Measurements from ENCODE around the gene RBP3. TPM values are rescaled to one million over a fixed set of nuclear protein-coding genes. Genes with fewer than 3 reads are reported as not detected.

Gene RBP3
- total RNA-seq, 1 experiment from 2014 or later = not detected

- Histone ChIP-seq H3F3A (ENCODE audit: insufficient read depth, low read depth) (peaks cover 14% of the 10 kb centered on the region), H2AFZ (no peak overlapping the region), H3K4me3 (no peak overlapping the region), H3K79me2 (ENCODE audit: low read depth) (no peaks in the 10 kb centered on the region), H3K4me1 (replicated peaks; ENCODE audit: insufficient read depth) (peaks cover 38% of the 10 kb centered on the region), H3K27ac (no peak overlapping the region), H3K9me3 (ENCODE audit: insufficient read depth, low read depth) (no peaks in the 10 kb centered on the region), H3K9me2 (ENCODE audit: insufficient read depth) (no peaks in the 10 kb centered on the region), H4K20me1 (ENCODE audit: insufficient read depth) (no peaks in the 10 kb centered on the region), H3K4me2 (no peak overlapping the region), H3K36me3 (ENCODE audit: low read depth) (no peaks in the 10 kb centered on the region), H3K27me3 (ENCODE audit: insufficient read depth, low read depth) (no peaks in the 10 kb centered on the region)
- intact Hi-C loops (cut with micrococcal nuclease; ENCODE audit: unreplicated experiment) = no loop called here
- BruUV-seq (replicated peaks) = no TSS peak
- no peak for DNase-seq
- ChIA-PET CTCF (no interaction called here), POLR2A (ENCODE audit: unreplicated experiment) (no interaction called here)
- TF ChIP-seq CTCF (conservative IDR thresholded peaks at IDR 0.05) = no peak
- TF ChIP-seq EZH2 (IDR thresholded peaks at IDR 0.05; ENCODE audit: low read depth) = no peak
Measured at GRCh38 chr10:47366181-47366631, 18.0 kb downstream of the RBP3 start.

- ChIA-PET POLR2A (ENCODE audit: unreplicated experiment) (no interaction called here), CTCF (no interaction called here)
- intact Hi-C loops (cut with micrococcal nuclease; ENCODE audit: unreplicated experiment) = no loop called here
- Histone ChIP-seq H3K4me3 (no peak overlapping the region), H2AFZ (no peak overlapping the region), H3K9me2 (ENCODE audit: insufficient read depth) (no peaks in the 10 kb centered on the region), H3K36me3 (ENCODE audit: low read depth) (no peaks in the 10 kb centered on the region), H3K79me2 (ENCODE audit: low read depth) (no peaks in the 10 kb centered on the region), H3K27ac (no peak overlapping the region), H3K27me3 (ENCODE audit: insufficient read depth, low read depth) (no peaks in the 10 kb centered on the region), H4K20me1 (ENCODE audit: insufficient read depth) (no peaks in the 10 kb centered on the region), H3K4me2 (no peak overlapping the region), H3F3A (ENCODE audit: insufficient read depth, low read depth) (peaks cover 8% of the 10 kb centered on the region), H3K4me1 (replicated peaks; ENCODE audit: insufficient read depth) (peaks cover 32% of the 10 kb centered on the region), H3K9me3 (ENCODE audit: insufficient read depth, low read depth) (no peaks in the 10 kb centered on the region)
- no peak for DNase-seq
- no TSS peak for BruUV-seq (replicated peaks)
- TF ChIP-seq EZH2 (IDR thresholded peaks at IDR 0.05; ENCODE audit: low read depth) (no peak), CTCF (conservative IDR thresholded peaks at IDR 0.05) (no peak)
Measured at GRCh38 chr10:47366731-47367460, 18.7 kb downstream of the RBP3 start.

- intact Hi-C loops (cut with micrococcal nuclease; ENCODE audit: unreplicated experiment) = no loop called here
- no peak overlapping the region for H3K4me3 ChIP-seq
- no peaks in the 10 kb centered on the region for H3K79me2 ChIP-seq (ENCODE audit: low read depth)
- H3F3A ChIP-seq (ENCODE audit: insufficient read depth, low read depth) = peaks cover 4% of the 10 kb centered on the region; the same call in 1 of the 2 replicates
- no peak overlapping the region for H2AFZ ChIP-seq
- peaks cover 24% of the 10 kb centered on the region for H3K4me1 ChIP-seq (replicated peaks; ENCODE audit: insufficient read depth)
- no peak overlapping the region for H3K27ac ChIP-seq
- no TSS peak for BruUV-seq (replicated peaks)
- ChIA-PET POLR2A (ENCODE audit: unreplicated experiment) (no interaction called here), CTCF (no interaction called here)
- no peaks in the 10 kb centered on the region for H4K20me1 ChIP-seq (ENCODE audit: insufficient read depth)
- no peaks in the 10 kb centered on the region for H3K27me3 ChIP-seq (ENCODE audit: insufficient read depth, low read depth)
- no peak for TF ChIP-seq CTCF (conservative IDR thresholded peaks at IDR 0.05)
- TF ChIP-seq EZH2 (IDR thresholded peaks at IDR 0.05; ENCODE audit: low read depth) = no peak
- H3K36me3 ChIP-seq (ENCODE audit: low read depth) = no peaks in the 10 kb centered on the region
- no peaks in the 10 kb centered on the region for H3K9me3 ChIP-seq (ENCODE audit: insufficient read depth, low read depth)
- no peak for DNase-seq
- H3K4me2 ChIP-seq = no peak overlapping the region
- no peaks in the 10 kb centered on the region for H3K9me2 ChIP-seq (ENCODE audit: insufficient read depth)
Measured at GRCh38 chr10:47367646-47368045, 19.5 kb downstream of the RBP3 start.
